Measurements from ENCODE around the gene GFRA1.

GFRA1 gene

DNA sequence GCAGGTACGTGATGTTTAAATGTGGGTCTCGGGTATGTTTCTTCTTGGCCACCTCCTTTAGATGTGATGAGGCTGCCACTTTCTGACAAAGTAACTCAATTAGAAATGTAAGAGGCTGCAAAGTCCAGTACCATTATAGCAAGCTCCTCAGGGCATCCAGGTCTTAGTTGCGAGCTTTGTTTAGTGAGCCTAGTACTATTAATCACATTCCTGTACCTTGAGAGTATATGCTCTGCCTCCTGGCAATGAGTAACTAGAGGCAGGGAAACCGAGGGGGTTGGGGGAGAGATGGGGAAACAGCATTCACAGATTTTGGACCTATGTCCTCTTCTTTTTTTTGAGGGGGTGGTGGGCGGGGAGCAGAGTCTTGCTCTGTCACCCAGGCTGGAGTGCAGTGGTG lies 131.8 kb downstream of the GFRA1 start:
- TF ChIP-seq, protein P1, sequence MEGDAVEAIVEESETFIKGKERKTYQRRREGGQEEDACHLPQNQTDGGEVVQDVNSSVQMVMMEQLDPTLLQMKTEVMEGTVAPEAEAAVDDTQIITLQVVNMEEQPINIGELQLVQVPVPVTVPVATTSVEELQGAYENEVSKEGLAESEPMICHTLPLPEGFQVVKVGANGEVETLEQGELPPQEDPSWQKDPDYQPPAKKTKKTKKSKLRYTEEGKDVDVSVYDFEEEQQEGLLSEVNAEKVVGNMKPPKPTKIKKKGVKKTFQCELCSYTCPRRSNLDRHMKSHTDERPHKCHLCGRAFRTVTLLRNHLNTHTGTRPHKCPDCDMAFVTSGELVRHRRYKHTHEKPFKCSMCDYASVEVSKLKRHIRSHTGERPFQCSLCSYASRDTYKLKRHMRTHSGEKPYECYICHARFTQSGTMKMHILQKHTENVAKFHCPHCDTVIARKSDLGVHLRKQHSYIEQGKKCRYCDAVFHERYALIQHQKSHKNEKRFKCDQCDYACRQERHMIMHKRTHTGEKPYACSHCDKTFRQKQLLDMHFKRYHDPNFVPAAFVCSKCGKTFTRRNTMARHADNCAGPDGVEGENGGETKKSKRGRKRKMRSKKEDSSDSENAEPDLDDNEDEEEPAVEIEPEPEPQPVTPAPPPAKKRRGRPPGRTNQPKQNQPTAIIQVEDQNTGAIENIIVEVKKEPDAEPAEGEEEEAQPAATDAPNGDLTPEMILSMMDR (IDR thresholded peaks at IDR 0.05; ENCODE audit: low read depth, low read length) = no peak
- TF ChIP-seq POLR2A (IDR thresholded peaks at IDR 0.05; ENCODE audit: extremely low read depth, insufficient read length) = no peak
- no peak overlapping the region for H3K4me3 ChIP-seq (ENCODE audit: low read depth, low read length)
- DNase-seq (ENCODE audit: low read depth) = no peak

DNA sequence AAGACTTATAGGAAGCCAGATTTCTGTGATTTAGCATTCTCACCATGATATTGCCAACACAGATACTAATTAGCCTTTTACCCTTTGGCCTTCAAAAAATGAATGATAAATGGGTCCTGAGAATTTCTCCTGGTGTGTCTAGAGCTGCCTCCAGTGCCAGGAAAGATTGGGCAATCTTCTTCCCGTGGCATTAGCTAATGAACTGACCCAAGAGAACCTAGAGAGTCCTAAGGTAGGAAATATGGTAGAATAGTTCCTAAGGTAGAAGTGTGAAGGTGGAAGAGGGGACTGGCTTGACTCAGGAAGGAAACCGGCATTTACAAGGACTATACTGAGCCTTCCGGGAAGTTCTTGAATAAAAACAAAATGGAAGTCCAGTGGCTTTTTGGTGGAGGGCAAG lies 133.1 kb downstream of the GFRA1 start:
- TF ChIP-seq, protein P1 (IDR thresholded peaks at IDR 0.05; ENCODE audit: low read depth, low read length) = no peak
- TF ChIP-seq, protein P2, sequence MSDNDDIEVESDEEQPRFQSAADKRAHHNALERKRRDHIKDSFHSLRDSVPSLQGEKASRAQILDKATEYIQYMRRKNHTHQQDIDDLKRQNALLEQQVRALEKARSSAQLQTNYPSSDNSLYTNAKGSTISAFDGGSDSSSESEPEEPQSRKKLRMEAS (IDR thresholded peaks at IDR 0.05; ENCODE audit: low read depth, low read length) = no peak
- no peak for TF ChIP-seq POLR2A (IDR thresholded peaks at IDR 0.05; ENCODE audit: extremely low read depth, insufficient read length)
- no peak overlapping the region for H3K4me3 ChIP-seq (ENCODE audit: low read depth, low read length)
- no peak for DNase-seq (ENCODE audit: low read depth)

DNA sequence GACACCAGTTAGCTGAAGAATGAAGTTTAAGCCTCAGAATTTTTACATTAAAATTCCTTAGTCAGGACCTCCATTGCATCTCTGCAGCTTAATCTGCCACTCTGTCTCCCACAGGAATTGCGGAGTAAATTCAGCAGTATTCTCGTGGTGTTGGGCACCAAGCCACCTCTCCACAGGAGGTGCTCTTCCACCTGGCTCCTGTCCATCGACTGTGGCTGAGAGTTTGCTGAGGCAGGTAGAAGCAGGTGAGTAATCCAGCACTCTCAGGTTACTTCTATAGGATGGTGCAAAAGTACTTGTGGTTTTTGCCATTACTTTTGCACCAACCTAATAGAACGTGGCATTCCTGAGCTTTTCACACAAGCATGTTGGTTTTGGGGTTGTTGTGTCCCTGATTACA lies 134.1 kb downstream of the GFRA1 start:
- no peak for DNase-seq (ENCODE audit: low read depth)
- H3K4me3 ChIP-seq (ENCODE audit: low read depth, low read length) = no peak overlapping the region
- TF ChIP-seq, protein P1 (IDR thresholded peaks at IDR 0.05; ENCODE audit: low read depth, low read length) = no peak
- TF ChIP-seq POLR2A (IDR thresholded peaks at IDR 0.05; ENCODE audit: extremely low read depth, insufficient read length) (no peak), MYC (IDR thresholded peaks at IDR 0.05; ENCODE audit: low read depth, low read length) (no peak)
- TF ChIP-seq, protein P2 (IDR thresholded peaks at IDR 0.05; ENCODE audit: low read depth, low read length) = no peak

DNA sequence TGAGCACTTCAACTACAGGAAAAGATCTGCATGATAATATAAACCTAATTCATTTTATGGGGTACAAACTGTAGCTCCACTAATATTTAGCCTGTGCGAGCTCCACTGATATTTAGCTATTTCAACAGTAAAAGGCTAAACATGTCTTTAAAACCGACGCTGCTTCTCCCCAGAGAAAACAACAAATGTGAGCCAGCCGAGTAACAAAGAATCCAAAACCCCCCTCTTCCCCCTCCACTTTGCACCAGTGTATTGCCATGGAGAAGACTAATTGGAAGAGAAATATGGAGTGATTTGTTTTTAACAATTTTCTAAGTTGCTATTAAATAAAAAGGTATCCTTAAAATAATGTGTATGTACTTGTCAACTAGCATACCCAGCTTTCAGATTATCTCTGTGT lies 136.7 kb downstream of the GFRA1 start:
- H3K4me3 ChIP-seq (ENCODE audit: low read depth, low read length) = no peak overlapping the region
- TF ChIP-seq, protein P2 (IDR thresholded peaks at IDR 0.05; ENCODE audit: low read depth, low read length) = no peak
- no peak for TF ChIP-seq POLR2A (IDR thresholded peaks at IDR 0.05; ENCODE audit: extremely low read depth, insufficient read length)
- no peak for DNase-seq (ENCODE audit: low read depth)

DNA sequence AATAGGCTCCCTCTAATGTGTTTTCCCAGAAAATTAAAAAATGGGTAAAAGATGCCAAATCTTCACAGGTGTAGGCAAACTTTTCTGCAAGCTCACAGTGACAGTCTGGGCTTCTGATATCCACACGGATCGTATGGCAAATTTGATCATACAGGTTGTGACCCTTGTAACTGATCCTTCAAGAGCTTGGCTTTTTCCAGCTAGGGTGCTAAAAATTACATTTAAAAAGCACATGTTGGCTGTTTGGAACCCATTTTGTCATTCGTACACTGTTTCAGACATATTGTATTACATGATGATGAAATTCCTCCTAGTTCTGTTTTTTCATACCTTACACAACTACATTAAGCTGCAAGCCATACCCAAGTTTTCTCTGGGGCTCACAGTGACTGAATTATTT lies 138.7 kb downstream of the GFRA1 start:
- no peak for DNase-seq (ENCODE audit: low read depth)
- TF ChIP-seq MYC (IDR thresholded peaks at IDR 0.05; ENCODE audit: low read depth, low read length) (no peak), POLR2A (IDR thresholded peaks at IDR 0.05; ENCODE audit: extremely low read depth, insufficient read length) (no peak)
- TF ChIP-seq, protein P2 (IDR thresholded peaks at IDR 0.05; ENCODE audit: low read depth, low read length) = no peak
- TF ChIP-seq, protein P1 (IDR thresholded peaks at IDR 0.05; ENCODE audit: low read depth, low read length) = no peak
- no peak overlapping the region for H3K4me3 ChIP-seq (ENCODE audit: low read depth, low read length)

DNA sequence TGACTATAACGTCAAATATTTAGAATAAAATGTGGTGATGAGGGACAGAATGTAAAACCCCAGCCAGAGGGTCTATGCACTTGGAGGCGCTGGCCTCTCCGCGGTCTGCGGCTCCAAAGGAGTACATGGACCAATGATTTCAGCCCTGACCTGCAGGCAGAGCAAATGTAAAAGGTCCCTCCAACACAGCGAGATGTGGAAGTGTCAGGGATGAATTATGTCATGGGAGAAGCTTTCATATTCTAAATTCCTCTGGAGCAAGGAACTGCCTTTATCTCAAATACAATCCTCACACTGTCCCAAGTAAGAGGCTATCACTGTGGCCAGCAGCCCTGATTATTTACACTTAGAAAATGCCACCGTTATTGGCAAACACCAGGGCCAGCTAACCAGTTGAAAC lies 139.4 kb downstream of the GFRA1 start:
- TF ChIP-seq MYC (IDR thresholded peaks at IDR 0.05; ENCODE audit: low read depth, low read length) (no peak), POLR2A (IDR thresholded peaks at IDR 0.05; ENCODE audit: extremely low read depth, insufficient read length) (no peak)
- TF ChIP-seq, protein P1 (IDR thresholded peaks at IDR 0.05; ENCODE audit: low read depth, low read length) = no peak
- TF ChIP-seq, protein P2 (IDR thresholded peaks at IDR 0.05; ENCODE audit: low read depth, low read length) = no peak
- no peak for DNase-seq (ENCODE audit: low read depth)
- no peak overlapping the region for H3K4me3 ChIP-seq (ENCODE audit: low read depth, low read length)

All from NB4 (cell line).